Neural progenitor cell (in vitro differentiated cells): Measurements from ENCODE around the gene PERP.

Source experiments
- EZH2 ChIP-seq: fragments of 200-600 bp; sonication (generic); IDR thresholded peaks from 2 replicates; pipeline ENCODE4 v1.6.1; 2017; ENCODE audit warnings: antibody characterized with exemption, mild to moderate bottlenecking, moderate library complexity
- TF ChIP-seq, protein P1 (sequence below): fragments of 200-600 bp; sonication (generic); IDR thresholded peaks from 2 replicates; pipeline ENCODE4 v1.5.1; 2017; ENCODE audit warnings: antibody characterized with exemption, mild to moderate bottlenecking

DNA sequence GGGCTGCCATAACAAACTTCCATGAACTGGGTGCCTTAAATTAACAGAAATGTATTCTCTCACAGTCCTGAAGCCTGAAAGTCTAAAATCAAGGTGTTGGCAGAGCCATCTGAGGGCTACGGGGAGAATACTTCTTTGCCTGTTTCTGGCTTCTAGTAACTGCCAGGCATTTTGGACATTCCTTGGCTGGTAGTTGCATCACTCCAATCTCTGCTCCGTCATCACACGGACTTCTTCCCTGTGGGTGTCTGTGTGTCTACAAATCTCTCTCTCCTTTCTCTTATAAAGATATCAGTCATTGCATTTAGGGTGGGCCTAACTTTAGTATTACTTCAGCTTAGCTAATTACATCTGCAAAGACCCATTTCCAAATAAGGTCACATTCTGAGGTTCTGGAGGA, 20.9 kb upstream of the PERP start:
- TF ChIP-seq, protein P1, sequence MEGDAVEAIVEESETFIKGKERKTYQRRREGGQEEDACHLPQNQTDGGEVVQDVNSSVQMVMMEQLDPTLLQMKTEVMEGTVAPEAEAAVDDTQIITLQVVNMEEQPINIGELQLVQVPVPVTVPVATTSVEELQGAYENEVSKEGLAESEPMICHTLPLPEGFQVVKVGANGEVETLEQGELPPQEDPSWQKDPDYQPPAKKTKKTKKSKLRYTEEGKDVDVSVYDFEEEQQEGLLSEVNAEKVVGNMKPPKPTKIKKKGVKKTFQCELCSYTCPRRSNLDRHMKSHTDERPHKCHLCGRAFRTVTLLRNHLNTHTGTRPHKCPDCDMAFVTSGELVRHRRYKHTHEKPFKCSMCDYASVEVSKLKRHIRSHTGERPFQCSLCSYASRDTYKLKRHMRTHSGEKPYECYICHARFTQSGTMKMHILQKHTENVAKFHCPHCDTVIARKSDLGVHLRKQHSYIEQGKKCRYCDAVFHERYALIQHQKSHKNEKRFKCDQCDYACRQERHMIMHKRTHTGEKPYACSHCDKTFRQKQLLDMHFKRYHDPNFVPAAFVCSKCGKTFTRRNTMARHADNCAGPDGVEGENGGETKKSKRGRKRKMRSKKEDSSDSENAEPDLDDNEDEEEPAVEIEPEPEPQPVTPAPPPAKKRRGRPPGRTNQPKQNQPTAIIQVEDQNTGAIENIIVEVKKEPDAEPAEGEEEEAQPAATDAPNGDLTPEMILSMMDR: no peak
- no peak for TF ChIP-seq EZH2
